BLaER1 treated with 17β-estradiol and CSF1 and Interleukin-3, amounts not matched to agents 10 nM and 100 nM (cell line): ENCODE results near the gene ARID5A.
A peak's percentile ranks its signal among the peaks of the same experiment; 100 is the strongest.

Experiments used
- H3K27ac ChIP-seq, 11 experiments: shearing (Covaris generic); formaldehyde crosslinking; 2 replicates each; pipeline ENCODE4 v1.8.1; 2022
- H3K27me3 ChIP-seq, 11 experiments: shearing (Covaris generic); formaldehyde crosslinking; 2 replicates each; pipeline ENCODE4 v1.8.1; 2022
- H3K36me3 ChIP-seq, 11 experiments: shearing (Covaris generic); formaldehyde crosslinking; 2 replicates each; pipeline ENCODE4 v1.8.1; 2022
- H3K4me1 ChIP-seq, 10 experiments: shearing (Covaris generic); formaldehyde crosslinking; 2 replicates each; pipeline ENCODE4 v1.8.1; 2022
- H3K4me2 ChIP-seq, 11 experiments: shearing (Covaris generic); formaldehyde crosslinking; 2 replicates each; pipeline ENCODE4 v1.8.1; 2022
- H3K4me3 ChIP-seq, 10 experiments: shearing (Covaris generic); formaldehyde crosslinking; 2 replicates each; pipeline ENCODE4 v1.8.1; 2022
- H3K9ac ChIP-seq, 11 experiments: shearing (Covaris generic); formaldehyde crosslinking; 2 replicates each; pipeline ENCODE4 v1.8.1; 2022
- H3K9me3 ChIP-seq, 11 experiments: shearing (Covaris generic); formaldehyde crosslinking; replicated peaks in 1 of 11; 2 replicates each; pipeline ENCODE4 v1.8.1; 2022
- H4K20me1 ChIP-seq, 11 experiments: shearing (Covaris generic); formaldehyde crosslinking; 2 replicates each; pipeline ENCODE4 v1.8.1; 2022
- Cebpa-rat ChIP-seq, 11 experiments: shearing (Covaris generic); IDR thresholded peaks; 2 replicates each; pipeline ENCODE4 v1.8.1; 2022

The ARID5A gene

DNA sequence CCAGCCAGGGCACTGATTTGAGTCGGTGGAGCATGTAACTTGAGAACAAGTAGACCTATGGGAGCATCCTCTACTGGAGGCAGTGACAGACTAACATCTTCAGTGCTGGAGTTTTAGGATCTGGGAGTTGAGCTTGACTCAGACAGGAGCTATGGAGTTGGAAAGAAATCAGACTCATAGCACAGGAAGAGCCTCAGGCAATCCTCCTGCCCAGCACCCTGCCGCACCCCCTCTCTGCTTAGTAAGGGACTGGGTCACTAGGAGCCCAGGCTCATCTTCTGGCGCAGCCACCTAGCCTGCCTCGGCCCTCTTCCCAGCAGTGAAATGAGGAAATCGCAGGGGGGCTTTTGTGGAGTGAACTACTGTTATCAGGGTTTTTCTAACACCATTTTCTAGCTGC, 3.6 kb downstream of the ARID5A start:
- H3K9ac ChIP-seq, result peak overlapping the region in 1 of 11 experiments; percentile 99; a peak in 2 of 22 replicates
- peaks cover 46 to 62% (median 51%) of the 10 kb centered on the region in 11 experiments for H3K36me3 ChIP-seq
- peaks cover 78 to 85% (median 81%) of the 10 kb centered on the region in 11 experiments for H4K20me1 ChIP-seq
- H3K4me2 ChIP-seq, result peak overlapping the region; percentile 97 to 100 (median 99)
- no peak overlapping the region for H3K27ac ChIP-seq
- H3K27me3 ChIP-seq, result no peaks in the 10 kb centered on the region; a peak in 1 of 22 replicates
- peaks cover 0 to 34% (median 23%) of the 10 kb centered on the region in 11 experiments; a peak in 14 of 22 replicates for H3K9me3 ChIP-seq
- no peak overlapping the region for H3K4me3 ChIP-seq
- TF ChIP-seq Cebpa-rat (IDR thresholded peaks at IDR 0.05), result no peak
- H3K4me1 ChIP-seq, result peaks cover 47 to 70% (median 61%) of the 10 kb centered on the region in 10 experiments

DNA sequence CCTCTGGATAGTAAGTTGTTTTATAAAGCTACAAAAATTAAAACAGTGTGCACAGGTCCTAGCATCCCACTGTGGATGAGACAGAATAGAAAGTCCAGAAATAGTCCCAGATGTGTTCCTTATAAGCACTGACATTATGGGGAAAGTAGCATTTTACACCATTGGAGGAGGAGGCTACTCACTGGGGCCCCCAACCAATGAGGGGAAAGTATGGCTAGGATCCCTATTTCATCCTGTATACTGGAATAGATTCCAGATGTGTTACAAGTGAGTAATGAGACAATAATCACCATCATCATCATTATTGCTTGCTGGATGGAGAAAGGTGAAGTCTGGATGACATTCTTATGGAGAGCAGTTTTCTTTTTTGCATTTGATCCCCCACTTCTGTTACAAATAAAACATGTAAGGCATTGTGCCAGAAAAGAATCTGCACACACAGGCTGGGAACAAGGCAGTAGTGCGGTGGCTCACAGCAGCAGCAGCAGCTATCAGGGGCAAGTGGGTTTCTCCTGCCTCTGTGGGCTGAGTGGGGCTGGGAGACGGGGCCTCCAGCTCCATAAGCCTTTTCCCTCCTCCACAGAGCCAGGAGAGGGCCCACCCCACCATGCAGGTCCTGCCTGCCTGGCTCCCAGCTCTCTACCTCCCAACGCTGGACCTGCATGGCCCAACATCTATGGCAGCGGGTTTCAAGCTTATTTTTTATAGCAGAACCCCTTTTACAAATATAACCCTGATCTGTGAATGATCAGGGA, 5.0 kb downstream of the ARID5A start:
- peaks cover 92 to 99% (median 95%) of the 10 kb centered on the region in 11 experiments for H4K20me1 ChIP-seq
- peaks cover 0 to 44% (median 23%) of the 10 kb centered on the region in 11 experiments; a peak in 14 of 22 replicates for H3K9me3 ChIP-seq
- no peak overlapping the region for H3K4me3 ChIP-seq
- H3K4me2 ChIP-seq, result peak overlapping the region in 4 of 11 experiments; percentile 13 to 28 (median 16); a peak in 3 of 22 replicates
- peaks cover 60 to 76% (median 64%) of the 10 kb centered on the region in 11 experiments for H3K36me3 ChIP-seq
- no peak overlapping the region for H3K27ac ChIP-seq
- peak overlapping the region in 1 of 11 experiments; percentile 23; a peak in 2 of 22 replicates for H3K9ac ChIP-seq
- no peaks in the 10 kb centered on the region; a peak in 1 of 22 replicates for H3K27me3 ChIP-seq
- no peak for TF ChIP-seq Cebpa-rat (IDR thresholded peaks at IDR 0.05)
- peaks cover 44 to 71% (median 59%) of the 10 kb centered on the region in 10 experiments for H3K4me1 ChIP-seq

DNA sequence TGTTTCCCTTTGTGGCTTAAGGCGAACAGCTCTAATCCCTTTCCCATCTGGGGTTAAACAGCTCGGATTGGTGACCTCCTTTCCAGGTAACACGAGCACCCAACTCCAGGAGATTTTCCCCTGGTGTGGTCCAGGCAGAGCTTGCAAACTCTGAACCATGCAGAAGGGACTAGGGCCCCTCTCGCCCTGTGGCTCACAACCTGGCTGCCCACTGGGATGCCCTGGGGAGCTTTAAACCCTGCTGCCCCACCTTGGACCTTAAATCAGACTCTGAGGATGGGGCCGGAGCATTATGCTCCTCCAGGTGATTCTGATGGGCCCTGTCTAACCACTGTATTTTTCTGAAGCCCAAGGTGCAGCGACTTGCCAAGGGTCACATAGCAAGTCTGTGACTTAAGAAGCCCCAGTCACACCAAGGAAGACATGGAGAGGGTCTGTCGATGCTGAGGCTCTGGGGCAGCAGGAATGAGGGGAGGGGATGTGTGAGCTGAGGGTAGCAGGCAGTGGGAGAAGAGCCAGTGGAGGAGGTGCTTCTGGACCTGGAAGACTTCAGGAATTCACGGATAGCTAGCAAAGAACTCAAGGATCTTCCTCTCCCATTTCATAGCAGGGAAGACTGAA, 5.9 kb downstream of the ARID5A start:
- no peak overlapping the region for H3K27ac ChIP-seq
- peaks cover 51 to 80% (median 67%) of the 10 kb centered on the region in 10 experiments for H3K4me1 ChIP-seq
- peak overlapping the region in 4 of 11 experiments; percentile 2 to 28 (median 15); a peak in 3 of 22 replicates for H3K4me2 ChIP-seq
- no peak for TF ChIP-seq Cebpa-rat (IDR thresholded peaks at IDR 0.05)
- peaks cover 66 to 85% (median 72%) of the 10 kb centered on the region in 11 experiments for H3K36me3 ChIP-seq
- peak overlapping the region in 1 of 11 experiments; percentile 23; a peak in 1 of 22 replicates for H3K9ac ChIP-seq
- no peak overlapping the region for H3K4me3 ChIP-seq
- H3K9me3 ChIP-seq, result peaks cover 0 to 44% (median 23%) of the 10 kb centered on the region in 11 experiments; a peak in 14 of 22 replicates
- no peaks in the 10 kb centered on the region; a peak in 1 of 22 replicates for H3K27me3 ChIP-seq
- H4K20me1 ChIP-seq, result peaks cover 99 to 100% (median 100%) of the 10 kb centered on the region in 11 experiments

DNA sequence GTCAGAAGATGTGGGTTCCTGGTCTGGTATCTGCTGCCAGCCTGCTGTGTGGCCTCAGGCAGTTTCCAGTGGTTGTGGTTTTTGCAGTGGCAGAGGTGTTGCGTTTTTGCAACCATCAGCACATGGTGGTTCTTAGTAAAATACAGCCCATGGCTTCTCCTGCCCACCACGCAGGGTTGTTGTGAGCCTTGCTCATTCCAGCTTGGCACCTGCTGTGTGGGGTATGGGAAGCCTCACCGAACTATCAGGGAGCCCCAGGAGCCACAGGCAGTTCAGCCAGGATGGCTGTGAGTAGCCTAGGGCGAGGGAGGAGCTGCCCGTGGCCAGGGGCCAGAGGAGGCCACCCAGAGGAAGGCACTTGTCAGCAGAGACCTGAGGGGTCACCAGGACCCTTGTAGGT, 9.8 kb downstream of the ARID5A start:
- Histone ChIP-seq H3K27me3 (no peaks in the 10 kb centered on the region), H4K20me1 (peaks cover 99 to 100% (median 100%) of the 10 kb centered on the region in 11 experiments), H3K4me2 (peak overlapping the region; percentile 16 to 77 (median 57)), H3K9ac (peak overlapping the region in 5 of 11 experiments; percentile 6 to 50 (median 16); a peak in 3 of 22 replicates), H3K36me3 (peaks cover 93 to 100% (median 99%) of the 10 kb centered on the region in 11 experiments), H3K27ac (no peak overlapping the region; a peak in 1 of 22 replicates), H3K4me3 (no peak overlapping the region), H3K4me1 (peaks cover 33 to 60% (median 48%) of the 10 kb centered on the region in 10 experiments), H3K9me3 (peaks cover 0 to 44% (median 23%) of the 10 kb centered on the region in 11 experiments; a peak in 14 of 22 replicates)
- TF ChIP-seq Cebpa-rat (IDR thresholded peaks at IDR 0.05), result no peak

DNA sequence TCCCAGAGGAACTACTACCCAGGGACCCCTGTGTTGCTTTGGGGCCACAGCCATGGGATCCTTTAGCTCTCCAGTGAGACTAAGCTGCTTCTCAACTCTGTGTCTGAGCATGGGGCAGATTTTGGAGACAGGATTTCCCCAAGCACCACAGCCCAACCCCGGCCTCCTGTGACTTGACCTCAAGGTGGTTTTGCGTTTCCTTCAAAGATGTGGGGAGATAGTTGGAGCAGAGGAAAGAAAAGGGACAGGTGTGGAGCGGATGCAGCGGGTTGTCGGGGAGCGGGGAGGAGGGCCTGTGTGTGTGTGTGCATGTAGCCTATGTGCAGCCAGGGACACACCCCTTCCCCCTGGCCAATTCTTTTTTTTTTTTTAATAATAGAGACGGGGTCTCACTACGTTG, 10.2 kb downstream of the ARID5A start:
- H3K4me1 ChIP-seq, result peaks cover 37 to 62% (median 49%) of the 10 kb centered on the region in 10 experiments
- peaks cover 93 to 100% (median 99%) of the 10 kb centered on the region in 11 experiments for H3K36me3 ChIP-seq
- no peak overlapping the region; a peak in 1 of 22 replicates for H3K27ac ChIP-seq
- H3K27me3 ChIP-seq, result no peaks in the 10 kb centered on the region
- peaks cover 0 to 42% (median 23%) of the 10 kb centered on the region in 11 experiments; a peak in 14 of 22 replicates for H3K9me3 ChIP-seq
- peak overlapping the region in 10 of 11 experiments; percentile 16 to 77 (median 60); a peak in 20 of 22 replicates for H3K4me2 ChIP-seq
- no peak overlapping the region for H3K4me3 ChIP-seq
- H4K20me1 ChIP-seq, result peaks cover 99 to 100% (median 100%) of the 10 kb centered on the region in 11 experiments
- H3K9ac ChIP-seq, result peak overlapping the region in 5 of 11 experiments; percentile 6 to 50 (median 16); a peak in 4 of 22 replicates
- TF ChIP-seq Cebpa-rat (IDR thresholded peaks at IDR 0.05), result no peak

DNA sequence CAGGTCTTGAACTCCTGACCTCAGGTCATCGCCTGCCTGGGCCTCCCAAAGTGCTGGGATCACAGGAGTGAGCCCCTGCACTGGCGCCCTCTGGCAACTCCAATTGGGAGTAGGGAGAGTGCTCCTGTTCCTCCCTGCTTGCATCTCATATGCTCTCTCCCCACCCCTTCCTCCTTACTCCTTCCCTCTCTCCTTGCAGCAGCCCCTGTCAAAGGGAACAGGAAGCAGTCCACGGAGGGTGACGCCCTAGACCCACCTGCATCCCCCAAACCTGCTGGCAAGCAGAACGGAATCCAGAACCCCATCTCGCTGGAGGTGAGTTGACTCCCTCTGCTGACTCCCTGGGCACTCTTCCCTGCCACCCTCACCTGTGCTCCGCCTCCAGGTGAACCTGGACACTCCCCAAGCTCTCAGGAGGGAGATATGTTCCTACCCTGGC, 10.7 kb downstream of the ARID5A start:
- H3K4me2 ChIP-seq, result peak overlapping the region in 8 of 11 experiments; percentile 16 to 77 (median 62); a peak in 10 of 22 replicates
- H3K9ac ChIP-seq, result 0 out of 22 replicates have a peak overlapping the region, but pooled peaks of 1 of the 11 experiments have one; percentile 1
- H4K20me1 ChIP-seq, result peaks cover 99 to 100% (median 100%) of the 10 kb centered on the region in 11 experiments
- peaks cover 0 to 38% (median 19%) of the 10 kb centered on the region in 11 experiments; a peak in 14 of 22 replicates for H3K9me3 ChIP-seq
- H3K27ac ChIP-seq, result no peak overlapping the region
- TF ChIP-seq Cebpa-rat (IDR thresholded peaks at IDR 0.05), result no peak
- no peak overlapping the region for H3K4me3 ChIP-seq
- H3K36me3 ChIP-seq, result peaks cover 93 to 100% (median 99%) of the 10 kb centered on the region in 11 experiments
- no peaks in the 10 kb centered on the region for H3K27me3 ChIP-seq
- peaks cover 42 to 58% (median 50%) of the 10 kb centered on the region in 10 experiments for H3K4me1 ChIP-seq

DNA sequence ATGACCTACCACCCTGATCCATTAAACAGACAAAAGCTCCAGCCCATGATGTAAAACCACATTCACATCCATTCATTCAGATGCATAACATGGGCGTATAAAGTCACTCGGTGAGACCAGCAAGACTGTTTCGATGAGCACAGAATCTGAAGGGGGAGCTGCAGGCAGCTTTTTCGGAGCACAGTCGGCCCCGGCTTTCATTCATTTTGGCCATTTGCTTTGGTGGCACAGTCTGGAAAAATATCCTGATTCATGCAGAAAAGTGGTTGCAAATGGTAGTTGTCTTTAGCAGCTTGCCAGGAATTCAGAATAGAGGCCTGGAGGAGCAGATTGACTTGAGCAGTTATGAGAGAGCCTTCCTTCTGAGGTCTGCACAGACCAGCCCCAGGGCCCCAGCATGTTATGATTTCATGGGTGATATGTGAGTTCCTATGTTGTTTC, 11.2 kb downstream of the ARID5A start:
- H3K27ac ChIP-seq, result no peak overlapping the region
- no peaks in the 10 kb centered on the region for H3K27me3 ChIP-seq
- H3K4me3 ChIP-seq, result no peak overlapping the region
- H3K4me2 ChIP-seq, result no peak overlapping the region
- TF ChIP-seq Cebpa-rat (IDR thresholded peaks at IDR 0.05), result no peak
- H3K9me3 ChIP-seq, result peaks cover 0 to 33% (median 14%) of the 10 kb centered on the region in 11 experiments; a peak in 14 of 22 replicates
- H4K20me1 ChIP-seq, result peaks cover 99 to 100% (median 100%) of the 10 kb centered on the region in 11 experiments
- 0 out of 22 replicates have a peak overlapping the region, but pooled peaks of 1 of the 11 experiments have one; percentile 1 for H3K9ac ChIP-seq
- peaks cover 88 to 100% (median 97%) of the 10 kb centered on the region in 11 experiments for H3K36me3 ChIP-seq
- peaks cover 44 to 58% (median 50%) of the 10 kb centered on the region in 10 experiments for H3K4me1 ChIP-seq
